Esophagus muscularis mucosa (tissue), 4 donors: Measurements from ENCODE around the gene WDR59. TPM values are rescaled to one million over a fixed set of nuclear protein-coding genes. Genes with fewer than 3 reads are reported as not detected.

ENCODE experiments used
- DNase-seq: peaks from one replicate; pipeline ENCODE4 v3.0.0-alpha.2; 2017; ENCODE audit errors: extremely low spot score
- H3K27ac ChIP-seq, 4 donors: fragments of 200-600 bp; sonication (generic); replicated peaks in 1 of 4; 1 replicate in 3 of 4; 2 replicates in 1 of 4; pipeline ENCODE4 v1.5.1; 2016 to 2019; ENCODE audit warnings: mild to moderate bottlenecking in 1 of 4
- H3K27me3 ChIP-seq, 4 donors: fragments of 200-600 bp; sonication (generic); one replicate each; pipeline versions ENCODE4 v1.5.1 to v1.6.0; 2016 to 2019
- H3K36me3 ChIP-seq, 4 donors: fragments of 200-600 bp; sonication (generic); one replicate each; pipeline ENCODE4 v1.5.1; 2016 to 2019
- H3K4me1 ChIP-seq, 4 donors: fragments of 200-600 bp; sonication (generic); one replicate each; pipeline ENCODE4 v1.5.1; 2016 to 2019
- H3K4me3 ChIP-seq, 4 donors: fragments of 200-600 bp; sonication (generic); 1 replicate in 2 of 4; 2 replicates in 2 of 4; pipeline ENCODE4 v1.5.1; 2016 to 2019; ENCODE audit warnings: mild to moderate bottlenecking in 4 of 4, moderate library complexity in 1 of 4
- H3K9me3 ChIP-seq, 4 donors: fragments of 200-600 bp; sonication (generic); 1 replicate in 3 of 4; 2 replicates in 1 of 4; pipeline ENCODE4 v1.5.1; 2016 to 2019
- CTCF ChIP-seq, 3 experiments: fragments of 200-600 bp in 2 of 3; fragments of 450-650 bp in 1 of 3; sonication (generic) in 2 of 3; IDR thresholded peaks; one replicate each; pipeline ENCODE4 v1.5.1; 2017 to 2019; ENCODE audit warnings: antibody characterized with exemption in 3 of 3, mild to moderate bottlenecking in 2 of 3, moderate library complexity in 1 of 3
- EP300 ChIP-seq: sonication (generic); formaldehyde crosslinking; IDR thresholded peaks from one replicate; pipeline ENCODE4 v1.6.1; 2017; ENCODE audit warnings: antibody characterized with exemption
- POLR2A ChIP-seq: fragments of 450-650 bp; IDR thresholded peaks from one replicate; pipeline ENCODE4 v1.6.1; 2017; ENCODE audit warnings: antibody characterized with exemption, moderate library complexity, mild to moderate bottlenecking, low read depth
- POLR2AphosphoS5 ChIP-seq, 2 donors: sonication (generic); formaldehyde crosslinking; IDR thresholded peaks; one replicate each; pipeline ENCODE4 v1.6.1; 2017; ENCODE audit warnings: antibody characterized with exemption in 2 of 2
- WGBS: methylation state at CpG from one replicate; pipeline ENCODE4 v1.1.5; 2018; 5-methylcytosine and 5-hydroxymethylcytosine counted together
- intact Hi-C: fragments of 100-400 bp; cut with DNase I; formaldehyde crosslinking; loops from one replicate; pipeline ENCODE4 v1.15.1; 2023
- total RNA-seq, 4 donors: library from RNA; depleted of rRNA; stranded (reverse); fragments of >200 nt; gene quantifications; one replicate each; pipeline versions ENCODE4 v1.1.0 to v1.2.1, GENCODE V29; 2016

The WDR59 gene
- total RNA-seq, 4 donors from 2014 or later, result 15.7 to 27.2 (median 18.6) TPM

- no peaks in the 10 kb centered on the region for H3K27me3 ChIP-seq
- TF ChIP-seq EP300 (no peak), CTCF (IDR thresholded peaks at IDR 0.05) (no peak), POLR2AphosphoS5 (IDR thresholded peaks at IDR 0.05) (no peak), POLR2A (no peak)
- no peak overlapping the region for H3K27ac ChIP-seq
- no peak overlapping the region for H3K4me3 ChIP-seq
- intact Hi-C loops, result no loop called here
- no peak for DNase-seq
- H3K36me3 ChIP-seq, result peaks cover 19 to 31% (median 24%) of the 10 kb centered on the region in 4 donors
- WGBS, result 77% methylated on average over 5 of the region's 5 CpGs
- H3K4me1 ChIP-seq, result no peaks in the 10 kb centered on the region
- no peaks in the 10 kb centered on the region for H3K9me3 ChIP-seq
These were observed 9.3 kb downstream of the WDR59 start for GRCh38 chr16:74975591-74975990.

- H3K27ac ChIP-seq, result no peak overlapping the region
- no peaks in the 10 kb centered on the region for H3K9me3 ChIP-seq
- H3K27me3 ChIP-seq, result no peaks in the 10 kb centered on the region
- intact Hi-C loops, result no loop called here
- WGBS, result 92% methylated on average over 7 of the region's 10 CpGs
- H3K4me1 ChIP-seq, result no peaks in the 10 kb centered on the region
- DNase-seq, result no peak
- H3K36me3 ChIP-seq, result peaks cover 17 to 27% (median 21%) of the 10 kb centered on the region in 4 donors
- H3K4me3 ChIP-seq, result no peak overlapping the region
- TF ChIP-seq EP300, result no peak
- no peak for TF ChIP-seq POLR2A
- TF ChIP-seq POLR2AphosphoS5 (IDR thresholded peaks at IDR 0.05), result no peak
- TF ChIP-seq CTCF (IDR thresholded peaks at IDR 0.05), result no peak
These were observed 11.6 kb downstream of the WDR59 start for GRCh38 chr16:74973304-74973703.

- TF ChIP-seq EP300 (no peak), POLR2A (no peak), CTCF (IDR thresholded peaks at IDR 0.05) (no peak)
- Histone ChIP-seq H3K27ac (no peak overlapping the region), H3K9me3 (no peaks in the 10 kb centered on the region), H3K4me1 (peaks cover 0 to 3% (median 0%) of the 10 kb centered on the region in 4 donors), H3K4me3 (no peak overlapping the region), H3K36me3 (peaks cover 27 to 77% (median 61%) of the 10 kb centered on the region in 4 donors), H3K27me3 (no peaks in the 10 kb centered on the region)
- intact Hi-C loops, result no loop called here
- 87% methylated on average over 4 of the region's 4 CpGs for WGBS
- no peak for DNase-seq
These were observed 30.2 kb downstream of the WDR59 start for GRCh38 chr16:74954763-74955162.

GRCh38 chr16:74951681-74952080 is 33.2 kb downstream of the WDR59 start:
- no peak for DNase-seq
- intact Hi-C loops, result no loop called here
- no peaks in the 10 kb centered on the region for H3K27me3 ChIP-seq
- peaks cover 25 to 88% (median 75%) of the 10 kb centered on the region in 4 donors for H3K36me3 ChIP-seq
- H3K4me1 ChIP-seq, result no peaks in the 10 kb centered on the region
- H3K4me3 ChIP-seq, result no peak overlapping the region
- H3K27ac ChIP-seq, result no peak overlapping the region
- TF ChIP-seq EP300 (no peak), POLR2A (no peak), POLR2AphosphoS5 (IDR thresholded peaks at IDR 0.05) (no peak), CTCF (IDR thresholded peaks at IDR 0.05) (no peak)
- WGBS, result 86% methylated on average over 4 of the region's 4 CpGs
- no peaks in the 10 kb centered on the region for H3K9me3 ChIP-seq

GRCh38 chr16:74951206-74951605 is 33.7 kb downstream of the WDR59 start:
- Histone ChIP-seq H3K36me3 (peaks cover 23 to 88% (median 76%) of the 10 kb centered on the region in 4 donors), H3K9me3 (no peaks in the 10 kb centered on the region), H3K4me1 (no peaks in the 10 kb centered on the region), H3K27ac (no peak overlapping the region), H3K4me3 (no peak overlapping the region), H3K27me3 (no peaks in the 10 kb centered on the region)
- WGBS, result 97% methylated on average over 11 of the region's 11 CpGs
- no peak for TF ChIP-seq POLR2A
- no peak for TF ChIP-seq POLR2AphosphoS5 (IDR thresholded peaks at IDR 0.05)
- TF ChIP-seq CTCF (IDR thresholded peaks at IDR 0.05), result no peak
- TF ChIP-seq EP300, result no peak
- DNase-seq, result no peak
- intact Hi-C loops, result no loop called here
